ENCODE measurements around the gene FIGLA.

Gene FIGLA

GRCh38 chr2:70828914-70829824 is 38.7 kb upstream of the FIGLA start:
- WGBS, 2 experiments (ENCODE audit: insufficient coverage in 2 of 2): 81 to 85% methylated on average over 5 to 6 of the region's 6 CpGs
- peaks cover 8% of the 10 kb centered on the region for H3K4me1 ChIP-seq (ENCODE audit: control insufficient read depth, insufficient read depth, low read length, poor library complexity, severe bottlenecking)
- no peaks in the 10 kb centered on the region for H3K9me3 ChIP-seq (ENCODE audit: control insufficient read depth, low read length)

GRCh38 chr2:70828115-70828514 is 37.7 kb upstream of the FIGLA start:
- Histone ChIP-seq H3K4me1 (ENCODE audit: control insufficient read depth, insufficient read depth, low read length, poor library complexity, severe bottlenecking) (peaks cover 8% of the 10 kb centered on the region), H3K36me3 (ENCODE audit: control insufficient read depth, insufficient read depth, low read length) (no peaks in the 10 kb centered on the region), H3K9me3 (ENCODE audit: control insufficient read depth, low read length) (no peaks in the 10 kb centered on the region), H3K27ac (ENCODE audit: low read depth, low read length, severe bottlenecking) (no peak overlapping the region), H3K4me3 (ENCODE audit: extremely low read depth, insufficient read depth, low read length, poor library complexity, severe bottlenecking) (no peak overlapping the region)
- WGBS, 2 experiments (ENCODE audit: insufficient coverage in 2 of 2): 76 to 81% methylated on average over 5 of the region's 5 CpGs

More at GRCh38 chr2:70828914-70829824, 38.7 kb upstream of the FIGLA start:
- no peak overlapping the region for H3K4me3 ChIP-seq (ENCODE audit: extremely low read depth, insufficient read depth, low read length, poor library complexity, severe bottlenecking)
- no peaks in the 10 kb centered on the region for H3K36me3 ChIP-seq (ENCODE audit: control insufficient read depth, insufficient read depth, low read length)
- peak overlapping the region; percentile 72 for H3K27ac ChIP-seq (ENCODE audit: low read depth, low read length, severe bottlenecking)

GRCh38 chr2:70827388-70827787 is 36.9 kb upstream of the FIGLA start:
- Histone ChIP-seq H3K36me3 (ENCODE audit: control insufficient read depth, insufficient read depth, low read length) (no peaks in the 10 kb centered on the region), H3K27ac (ENCODE audit: low read depth, low read length, severe bottlenecking) (no peak overlapping the region), H3K4me3 (ENCODE audit: extremely low read depth, insufficient read depth, low read length, poor library complexity, severe bottlenecking) (no peak overlapping the region), H3K9me3 (ENCODE audit: control insufficient read depth, low read length) (no peaks in the 10 kb centered on the region), H3K4me1 (ENCODE audit: control insufficient read depth, insufficient read depth, low read length, poor library complexity, severe bottlenecking) (peaks cover 8% of the 10 kb centered on the region)
- 86 to 100% methylated on average over 1 of the region's 5 CpGs for WGBS, 2 experiments (ENCODE audit: insufficient coverage in 2 of 2)

GRCh38 chr2:70826696-70827350 is 36.4 kb upstream of the FIGLA start:
- Histone ChIP-seq H3K4me1 (ENCODE audit: control insufficient read depth, insufficient read depth, low read length, poor library complexity, severe bottlenecking) (peaks cover 8% of the 10 kb centered on the region), H3K27ac (ENCODE audit: low read depth, low read length, severe bottlenecking) (no peak overlapping the region), H3K36me3 (ENCODE audit: control insufficient read depth, insufficient read depth, low read length) (no peaks in the 10 kb centered on the region), H3K9me3 (ENCODE audit: control insufficient read depth, low read length) (no peaks in the 10 kb centered on the region), H3K4me3 (ENCODE audit: extremely low read depth, insufficient read depth, low read length, poor library complexity, severe bottlenecking) (no peak overlapping the region)
- 73 to 85% methylated on average over 3 of the region's 4 CpGs for WGBS, 2 experiments (ENCODE audit: insufficient coverage in 2 of 2)

GRCh38 chr2:70823249-70823648 is 32.8 kb upstream of the FIGLA start:
- Histone ChIP-seq H3K36me3 (ENCODE audit: control insufficient read depth, insufficient read depth, low read length) (no peaks in the 10 kb centered on the region), H3K27ac (ENCODE audit: low read depth, low read length, severe bottlenecking) (no peak overlapping the region), H3K4me1 (ENCODE audit: control insufficient read depth, insufficient read depth, low read length, poor library complexity, severe bottlenecking) (no peaks in the 10 kb centered on the region), H3K4me3 (ENCODE audit: extremely low read depth, insufficient read depth, low read length, poor library complexity, severe bottlenecking) (no peak overlapping the region), H3K9me3 (ENCODE audit: control insufficient read depth, low read length) (no peaks in the 10 kb centered on the region)
- WGBS, 2 experiments (ENCODE audit: insufficient coverage in 2 of 2): 56 to 65% methylated on average over 3 to 4 of the region's 5 CpGs

GRCh38 chr2:70822843-70823242 is 32.4 kb upstream of the FIGLA start:
- no peaks in the 10 kb centered on the region for H3K36me3 ChIP-seq (ENCODE audit: control insufficient read depth, insufficient read depth, low read length)
- 52 to 59% methylated on average over 7 of the region's 8 CpGs for WGBS, 2 experiments (ENCODE audit: insufficient coverage in 2 of 2)
- H3K27ac ChIP-seq (ENCODE audit: low read depth, low read length, severe bottlenecking): no peak overlapping the region
- no peaks in the 10 kb centered on the region for H3K4me1 ChIP-seq (ENCODE audit: control insufficient read depth, insufficient read depth, low read length, poor library complexity, severe bottlenecking)
- H3K9me3 ChIP-seq (ENCODE audit: control insufficient read depth, low read length): no peaks in the 10 kb centered on the region
- H3K4me3 ChIP-seq (ENCODE audit: extremely low read depth, insufficient read depth, low read length, poor library complexity, severe bottlenecking): no peak overlapping the region

GRCh38 chr2:70820499-70820898 is 30.1 kb upstream of the FIGLA start, which contains the start of gene CLEC4F:
Gene CLEC4F (minus strand): TSS chr2:70820599. CDS start chr2:70820523, 76 bp downstream.
- Histone ChIP-seq H3K4me3 (ENCODE audit: extremely low read depth, insufficient read depth, low read length, poor library complexity, severe bottlenecking) (no peak within 1 kb of the TSS), H3K27ac (ENCODE audit: low read depth, low read length, severe bottlenecking) (no peak within 1 kb of the TSS), H3K36me3 (ENCODE audit: control insufficient read depth, insufficient read depth, low read length) (no peaks in the 10 kb centered on the region), H3K9me3 (ENCODE audit: control insufficient read depth, low read length) (no peaks in the 10 kb centered on the region), H3K4me1 (ENCODE audit: control insufficient read depth, insufficient read depth, low read length, poor library complexity, severe bottlenecking) (no peaks in the 10 kb centered on the region)
- 80 to 83% methylated on average over 7 of the region's 7 CpGs for WGBS, 2 experiments (ENCODE audit: insufficient coverage in 2 of 2)

GRCh38 chr2:70817284-70817954 is 27.0 kb upstream of the FIGLA start:
- H3K36me3 ChIP-seq (ENCODE audit: control insufficient read depth, insufficient read depth, low read length): no peaks in the 10 kb centered on the region
- no peak overlapping the region for H3K4me3 ChIP-seq (ENCODE audit: extremely low read depth, insufficient read depth, low read length, poor library complexity, severe bottlenecking)
- 92 to 98% methylated on average over 3 of the region's 3 CpGs for WGBS, 2 experiments (ENCODE audit: insufficient coverage in 2 of 2)
- H3K27ac ChIP-seq (ENCODE audit: low read depth, low read length, severe bottlenecking): no peak overlapping the region
- no peaks in the 10 kb centered on the region for H3K9me3 ChIP-seq (ENCODE audit: control insufficient read depth, low read length)
- H3K4me1 ChIP-seq (ENCODE audit: control insufficient read depth, insufficient read depth, low read length, poor library complexity, severe bottlenecking): no peaks in the 10 kb centered on the region

GRCh38 chr2:70816726-70817125 is 26.3 kb upstream of the FIGLA start:
- H3K4me1 ChIP-seq (ENCODE audit: control insufficient read depth, insufficient read depth, low read length, poor library complexity, severe bottlenecking): no peaks in the 10 kb centered on the region
- H3K4me3 ChIP-seq (ENCODE audit: extremely low read depth, insufficient read depth, low read length, poor library complexity, severe bottlenecking): no peak overlapping the region
- H3K36me3 ChIP-seq (ENCODE audit: control insufficient read depth, insufficient read depth, low read length): no peaks in the 10 kb centered on the region
- no peak overlapping the region for H3K27ac ChIP-seq (ENCODE audit: low read depth, low read length, severe bottlenecking)
- no peaks in the 10 kb centered on the region for H3K9me3 ChIP-seq (ENCODE audit: control insufficient read depth, low read length)
- WGBS, 2 experiments (ENCODE audit: insufficient coverage in 2 of 2): 88 to 90% methylated on average over 4 to 5 of the region's 5 CpGs

- Histone ChIP-seq H3K36me3 (ENCODE audit: control insufficient read depth, insufficient read depth, low read length) (no peaks in the 10 kb centered on the region), H3K4me3 (ENCODE audit: extremely low read depth, insufficient read depth, low read length, poor library complexity, severe bottlenecking) (no peak overlapping the region)
- 90 to 98% methylated on average over 11 of the region's 12 CpGs for WGBS, 2 experiments (ENCODE audit: insufficient coverage in 2 of 2)
Measured at GRCh38 chr2:70808983-70809958, 18.8 kb upstream of the FIGLA start.

More at GRCh38 chr2:70808983-70809958, 18.8 kb upstream of the FIGLA start:
- Histone ChIP-seq H3K4me1 (ENCODE audit: control insufficient read depth, insufficient read depth, low read length, poor library complexity, severe bottlenecking) (no peaks in the 10 kb centered on the region), H3K9me3 (ENCODE audit: control insufficient read depth, low read length) (no peaks in the 10 kb centered on the region), H3K27ac (ENCODE audit: low read depth, low read length, severe bottlenecking) (no peak overlapping the region)
